Measurements from ENCODE around the gene PPP4R4. TPM values are rescaled to one million over a fixed set of nuclear protein-coding genes. Genes with fewer than 3 reads are reported as not detected.

PPP4R4 gene
- total and polyA plus RNA-seq, 4 donors, result 0.08 to 0.93 (median 0.10) TPM; not detected in 1

- WGBS, 2 donors, result 50 to 55% methylated on average over 14 of the region's 14 CpGs
- DNase-seq (no peak), ATAC-seq (ENCODE audit: low FRiP score) (no peak)
- intact Hi-C loops (cut with DNase I), result no loop called here
- H3K27me3 ChIP-seq (ENCODE audit: control insufficient read depth in 1 of 2, insufficient read depth in 2 of 2, low read length in 1 of 2), result no peaks in the 10 kb centered on the region
- H3K9me3 ChIP-seq (ENCODE audit: control insufficient read depth, low read length), result peaks cover 2% of the 10 kb centered on the region
- no peaks in the 10 kb centered on the region for H3K4me1 ChIP-seq (ENCODE audit: control insufficient read depth in 1 of 2, insufficient read depth in 2 of 2, low read length in 2 of 2)
- no peak overlapping the region for H3K4me3 ChIP-seq (ENCODE audit: low read length in 2 of 2)
- H3K27ac ChIP-seq (ENCODE audit: low read depth in 1 of 2, low read length in 2 of 2), result no peak overlapping the region
- no peaks in the 10 kb centered on the region for H3K36me3 ChIP-seq (ENCODE audit: control insufficient read depth in 1 of 2, insufficient read depth in 2 of 2, low read length in 1 of 2)
Measured at GRCh38 chr14:94288610-94289465, 114.7 kb downstream of the PPP4R4 start.

- H3K9me3 ChIP-seq (ENCODE audit: control insufficient read depth, low read length), result peaks cover 2% of the 10 kb centered on the region
- DNase-seq (no peak), ATAC-seq (ENCODE audit: low FRiP score) (no peak)
- H3K4me3 ChIP-seq (ENCODE audit: low read length in 2 of 2), result no peak overlapping the region
- 72 to 75% methylated on average over 8 of the region's 8 CpGs for WGBS, 2 donors
- no peaks in the 10 kb centered on the region for H3K4me1 ChIP-seq (ENCODE audit: control insufficient read depth in 1 of 2, insufficient read depth in 2 of 2, low read length in 2 of 2)
- H3K27ac ChIP-seq (ENCODE audit: low read depth in 1 of 2, low read length in 2 of 2), result no peak overlapping the region
- H3K27me3 ChIP-seq (ENCODE audit: control insufficient read depth in 1 of 2, insufficient read depth in 2 of 2, low read length in 1 of 2), result no peaks in the 10 kb centered on the region
- H3K36me3 ChIP-seq (ENCODE audit: control insufficient read depth in 1 of 2, insufficient read depth in 2 of 2, low read length in 1 of 2), result no peaks in the 10 kb centered on the region
- intact Hi-C loops (cut with DNase I), result no loop called here
Measured at GRCh38 chr14:94290197-94290596, 116.1 kb downstream of the PPP4R4 start.

DNA sequence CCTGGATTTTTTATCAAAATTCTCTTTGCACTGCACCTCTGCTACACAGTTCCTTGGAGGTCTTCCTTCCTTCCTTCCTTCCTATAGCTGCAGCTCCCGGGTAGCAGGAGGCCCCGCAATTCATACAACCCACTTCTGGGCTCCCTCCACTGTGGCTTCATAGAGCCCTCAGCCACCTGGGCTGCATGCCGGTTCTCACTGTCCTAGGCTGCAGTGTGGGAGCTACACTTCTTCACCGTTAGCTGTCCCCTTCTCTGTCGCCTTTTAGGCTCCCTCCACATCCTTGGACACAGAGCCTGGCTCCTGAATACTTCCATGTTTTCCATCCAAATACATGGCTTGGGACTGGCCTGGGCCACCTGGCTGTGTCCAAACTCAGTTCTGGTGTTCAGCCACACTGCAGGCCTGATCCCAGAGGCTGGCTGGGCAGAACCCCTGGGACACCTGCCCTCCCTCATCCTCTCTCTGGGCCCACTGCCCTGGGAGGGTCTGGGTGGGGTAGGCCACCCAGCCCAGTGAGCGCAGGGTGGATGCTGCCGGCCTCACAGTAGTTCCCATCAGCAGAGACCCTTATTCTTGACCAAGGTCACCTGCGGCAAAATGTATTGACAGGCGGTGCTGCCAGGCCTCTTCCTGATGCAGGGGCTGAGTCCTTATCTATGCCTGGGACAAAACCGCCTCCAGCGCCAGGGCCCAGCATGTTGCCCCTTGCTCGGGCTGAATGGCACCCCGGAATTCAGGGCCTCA is 117.2 kb downstream of the PPP4R4 start:
- WGBS, 2 donors, result 87 to 88% methylated on average over 13 of the region's 13 CpGs
- DNase-seq (no peak), ATAC-seq (ENCODE audit: low FRiP score) (no peak)
- Histone ChIP-seq H3K27ac (ENCODE audit: low read depth in 1 of 2, low read length in 2 of 2) (no peak overlapping the region), H3K27me3 (ENCODE audit: control insufficient read depth in 1 of 2, insufficient read depth in 2 of 2, low read length in 1 of 2) (no peaks in the 10 kb centered on the region), H3K9me3 (ENCODE audit: control insufficient read depth, low read length) (peaks cover 2% of the 10 kb centered on the region), H3K4me3 (ENCODE audit: low read length in 2 of 2) (no peak overlapping the region), H3K4me1 (ENCODE audit: control insufficient read depth in 1 of 2, insufficient read depth in 2 of 2, low read length in 2 of 2) (no peaks in the 10 kb centered on the region), H3K36me3 (ENCODE audit: control insufficient read depth in 1 of 2, insufficient read depth in 2 of 2, low read length in 1 of 2) (no peaks in the 10 kb centered on the region)
- intact Hi-C loops (cut with DNase I), result no loop called here

DNA sequence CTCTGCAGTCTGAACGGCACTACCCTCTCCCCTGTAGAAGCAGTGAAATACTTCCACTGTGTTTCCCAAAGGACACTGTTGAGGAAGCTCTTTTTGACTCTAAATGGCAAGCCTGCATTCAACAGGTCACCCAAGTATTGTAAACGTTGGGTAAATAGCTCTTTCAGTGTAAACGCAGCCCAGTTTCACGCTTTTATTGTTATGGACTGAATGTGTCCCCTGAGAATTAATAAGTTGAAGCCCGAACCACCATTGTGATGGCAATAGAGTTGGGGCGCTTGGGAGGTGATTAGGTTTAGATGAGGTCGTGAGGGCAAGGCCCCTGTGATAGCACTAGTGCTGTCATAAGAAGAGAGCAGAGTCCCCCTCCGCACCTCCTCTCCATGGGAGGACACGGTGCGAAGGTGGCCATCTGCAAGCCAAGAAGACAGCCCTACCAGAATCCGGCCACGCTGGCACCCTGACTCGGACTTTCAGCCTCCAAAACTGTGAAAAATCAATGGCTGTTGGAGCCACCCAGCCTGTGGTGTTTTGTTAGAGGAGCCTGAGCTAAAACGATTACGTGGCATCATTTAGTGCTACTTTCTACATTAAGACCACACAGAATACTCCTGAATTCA is 117.9 kb downstream of the PPP4R4 start:
- H3K36me3 ChIP-seq (ENCODE audit: control insufficient read depth in 1 of 2, insufficient read depth in 2 of 2, low read length in 1 of 2), result no peaks in the 10 kb centered on the region
- DNase-seq, result no peak
- H3K9me3 ChIP-seq (ENCODE audit: control insufficient read depth, low read length), result peaks cover 2% of the 10 kb centered on the region
- H3K4me3 ChIP-seq (ENCODE audit: low read length in 2 of 2), result no peak overlapping the region
- no peak overlapping the region for H3K27ac ChIP-seq (ENCODE audit: low read depth in 1 of 2, low read length in 2 of 2)
- H3K27me3 ChIP-seq (ENCODE audit: control insufficient read depth in 1 of 2, insufficient read depth in 2 of 2, low read length in 1 of 2), result no peaks in the 10 kb centered on the region
- 76 to 77% methylated on average over 15 of the region's 15 CpGs for WGBS, 2 donors
- intact Hi-C loops (cut with DNase I), result no loop called here
- no peaks in the 10 kb centered on the region for H3K4me1 ChIP-seq (ENCODE audit: control insufficient read depth in 1 of 2, insufficient read depth in 2 of 2, low read length in 2 of 2)
- ATAC-seq (ENCODE audit: low FRiP score), result no peak

GRCh38 chr14:94292526-94292871 is 118.4 kb downstream of the PPP4R4 start:
- WGBS, 2 donors, result 90 to 93% methylated on average over 3 of the region's 3 CpGs

GRCh38 chr14:94292872-94293577 is 118.9 kb downstream of the PPP4R4 start, which contains the start of gene SERPINA10:
Gene SERPINA10 (minus strand): TSS chr14:94293268. CDS start chr14:94290593, 2,675 bp downstream.
- 69 to 71% methylated on average over 10 of the region's 10 CpGs for WGBS, 2 donors
- DNase-seq, result no peak
- Histone ChIP-seq H3K36me3 (ENCODE audit: control insufficient read depth in 1 of 2, insufficient read depth in 2 of 2, low read length in 1 of 2) (no peaks in the 10 kb centered on the region), H3K9me3 (ENCODE audit: control insufficient read depth, low read length) (peaks cover 2% of the 10 kb centered on the region), H3K4me3 (ENCODE audit: low read length in 2 of 2) (no peak within 1 kb of the TSS), H3K27me3 (ENCODE audit: control insufficient read depth in 1 of 2, insufficient read depth in 2 of 2, low read length in 1 of 2) (no peaks in the 10 kb centered on the region), H3K27ac (ENCODE audit: low read depth in 1 of 2, low read length in 2 of 2) (no peak within 1 kb of the TSS), H3K4me1 (ENCODE audit: control insufficient read depth in 1 of 2, insufficient read depth in 2 of 2, low read length in 2 of 2) (no peaks in the 10 kb centered on the region)
- intact Hi-C loops (cut with DNase I), result no loop called here
- no peak for ATAC-seq (ENCODE audit: low FRiP score)

More at GRCh38 chr14:94292526-94292871, 118.4 kb downstream of the PPP4R4 start:
- Histone ChIP-seq H3K9me3 (ENCODE audit: control insufficient read depth, low read length) (peaks cover 2% of the 10 kb centered on the region), H3K4me3 (ENCODE audit: low read length in 2 of 2) (no peak overlapping the region), H3K4me1 (ENCODE audit: control insufficient read depth in 1 of 2, insufficient read depth in 2 of 2, low read length in 2 of 2) (no peaks in the 10 kb centered on the region), H3K27ac (ENCODE audit: low read depth in 1 of 2, low read length in 2 of 2) (no peak overlapping the region), H3K27me3 (ENCODE audit: control insufficient read depth in 1 of 2, insufficient read depth in 2 of 2, low read length in 1 of 2) (no peaks in the 10 kb centered on the region), H3K36me3 (ENCODE audit: control insufficient read depth in 1 of 2, insufficient read depth in 2 of 2, low read length in 1 of 2) (no peaks in the 10 kb centered on the region)
- intact Hi-C loops (cut with DNase I), result no loop called here
- ATAC-seq (ENCODE audit: low FRiP score) (no peak), DNase-seq (no peak)

DNA sequence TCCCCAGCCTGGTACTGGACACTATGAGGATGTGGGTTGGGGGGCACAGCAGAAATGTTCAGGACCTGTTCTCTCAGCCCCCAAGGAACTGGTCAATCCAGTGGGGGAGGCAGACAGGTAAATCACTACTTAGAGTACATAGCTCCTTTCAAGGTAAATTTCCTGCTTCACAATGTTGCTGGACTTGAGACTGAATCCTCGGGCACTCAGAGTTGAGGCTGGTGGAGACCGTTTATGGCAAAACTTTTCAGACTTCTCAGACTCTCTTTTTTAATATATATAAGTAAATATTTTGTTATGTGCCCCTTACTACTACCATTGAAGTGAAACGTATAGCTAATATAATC is 119.4 kb downstream of the PPP4R4 start:
- no peak for DNase-seq

GRCh38 chr14:94295360-94296180 is 121.4 kb downstream of the PPP4R4 start:
- Histone ChIP-seq H3K27ac (ENCODE audit: low read depth in 1 of 2, low read length in 2 of 2) (no peak overlapping the region), H3K36me3 (ENCODE audit: control insufficient read depth in 1 of 2, insufficient read depth in 2 of 2, low read length in 1 of 2) (no peaks in the 10 kb centered on the region), H3K9me3 (ENCODE audit: control insufficient read depth, low read length) (peaks cover 3% of the 10 kb centered on the region), H3K4me1 (ENCODE audit: control insufficient read depth in 1 of 2, insufficient read depth in 2 of 2, low read length in 2 of 2) (no peaks in the 10 kb centered on the region), H3K27me3 (ENCODE audit: control insufficient read depth in 1 of 2, insufficient read depth in 2 of 2, low read length in 1 of 2) (no peaks in the 10 kb centered on the region), H3K4me3 (ENCODE audit: low read length in 2 of 2) (no peak overlapping the region)
- ATAC-seq (ENCODE audit: low FRiP score) (no peak), DNase-seq (no peak)
- intact Hi-C loops (cut with DNase I), result no loop called here
- WGBS, 2 donors, result 66 to 68% methylated on average over 9 of the region's 9 CpGs

More for the DNA sequence above, 119.4 kb downstream of the PPP4R4 start:
- no peak overlapping the region for H3K27ac ChIP-seq (ENCODE audit: low read depth in 1 of 2, low read length in 2 of 2)
- H3K4me3 ChIP-seq (ENCODE audit: low read length in 2 of 2), result no peak overlapping the region
- no peaks in the 10 kb centered on the region for H3K27me3 ChIP-seq (ENCODE audit: control insufficient read depth in 1 of 2, insufficient read depth in 2 of 2, low read length in 1 of 2)
- H3K9me3 ChIP-seq (ENCODE audit: control insufficient read depth, low read length), result peaks cover 3% of the 10 kb centered on the region
- ATAC-seq (ENCODE audit: low FRiP score), result no peak
- H3K4me1 ChIP-seq (ENCODE audit: control insufficient read depth in 1 of 2, insufficient read depth in 2 of 2, low read length in 2 of 2), result no peaks in the 10 kb centered on the region
- intact Hi-C loops (cut with DNase I), result no loop called here
- WGBS, 2 donors, result 59 to 73% methylated on average over 3 of the region's 3 CpGs
- H3K36me3 ChIP-seq (ENCODE audit: control insufficient read depth in 1 of 2, insufficient read depth in 2 of 2, low read length in 1 of 2), result no peaks in the 10 kb centered on the region

Data from aorta (tissue), 5 donors.